ENCODE results near the gene MRPL21. TPM values are rescaled to one million over a fixed set of nuclear protein-coding genes. Genes with fewer than 3 reads are reported as not detected.

The MRPL21 gene
- total RNA-seq, 3 donors from 2014 or later, result 49.2 to 78.4 (median 72.6) TPM

- no peak overlapping the region for H3K4me3 ChIP-seq
- no peaks in the 10 kb centered on the region for H3K36me3 ChIP-seq (ENCODE audit: low read depth)
- ATAC-seq, result no peak
- DNase-seq, result no peak
- no peak for TF ChIP-seq CTCF (IDR thresholded peaks at IDR 0.05)
- no peaks in the 10 kb centered on the region for H3K9me3 ChIP-seq
- intact Hi-C loops (cut with DNase I, micrococcal nuclease), result no loop called here
- H3K4me1 ChIP-seq (ENCODE audit: low read depth), result peaks cover 26% of the 10 kb centered on the region
Observed at GRCh38 chr11:68854273-68854958, 49.2 kb downstream of the MRPL21 start.

- H3K36me3 ChIP-seq (ENCODE audit: low read depth), result no peaks in the 10 kb centered on the region
- H3K4me3 ChIP-seq, result no peak overlapping the region
- no peaks in the 10 kb centered on the region for H3K9me3 ChIP-seq
- peaks cover 21% of the 10 kb centered on the region for H3K4me1 ChIP-seq (ENCODE audit: low read depth)
- ATAC-seq (no peak), DNase-seq (no peak)
- intact Hi-C loops (cut with DNase I, micrococcal nuclease), result no loop called here
- TF ChIP-seq CTCF (IDR thresholded peaks at IDR 0.05), result no peak
Observed at GRCh38 chr11:68852628-68853027, 51.0 kb downstream of the MRPL21 start.

GRCh38 chr11:68848429-68848828 lies 55.2 kb downstream of the MRPL21 start:
- H3K4me3 ChIP-seq, result no peak overlapping the region
- H3K36me3 ChIP-seq (ENCODE audit: low read depth), result no peaks in the 10 kb centered on the region
- intact Hi-C loops (cut with DNase I, micrococcal nuclease), result no loop called here
- no peak for TF ChIP-seq CTCF (IDR thresholded peaks at IDR 0.05)
- peaks cover 10% of the 10 kb centered on the region for H3K4me1 ChIP-seq (ENCODE audit: low read depth)
- no peak for ATAC-seq
- no peak for DNase-seq
- H3K9me3 ChIP-seq, result no peaks in the 10 kb centered on the region

GRCh38 chr11:68847395-68847794 lies 56.2 kb downstream of the MRPL21 start:
- H3K4me3 ChIP-seq, result no peak overlapping the region
- intact Hi-C loops (cut with DNase I, micrococcal nuclease), result no loop called here
- DNase-seq, result no peak
- ATAC-seq, result no peak
- H3K4me1 ChIP-seq (ENCODE audit: low read depth), result peaks cover 19% of the 10 kb centered on the region
- no peaks in the 10 kb centered on the region for H3K9me3 ChIP-seq
- no peaks in the 10 kb centered on the region for H3K36me3 ChIP-seq (ENCODE audit: low read depth)
- TF ChIP-seq CTCF (IDR thresholded peaks at IDR 0.05), result no peak

- intact Hi-C loops (cut with DNase I, micrococcal nuclease), result no loop called here
- H3K4me1 ChIP-seq (ENCODE audit: low read depth), result peaks cover 23% of the 10 kb centered on the region
- H3K9me3 ChIP-seq, result no peaks in the 10 kb centered on the region
- no peak for TF ChIP-seq CTCF (IDR thresholded peaks at IDR 0.05)
- H3K36me3 ChIP-seq (ENCODE audit: low read depth), result no peaks in the 10 kb centered on the region
- H3K4me3 ChIP-seq, result no peak overlapping the region
- DNase-seq, result peak in 1 of 3 donors; percentile 28
- no peak for ATAC-seq
Observed at GRCh38 chr11:68845351-68846002, 58.2 kb downstream of the MRPL21 start.
